Psoas muscle (tissue), 8 donors: ENCODE results near the gene KNOP1. TPM values are rescaled to one million over a fixed set of nuclear protein-coding genes. Genes with fewer than 3 reads are reported as not detected.

ENCODE experiments used
- ATAC-seq, 4 donors: fragments of 200-7000 bp; cut with Tn5 transposase; one replicate each; pipeline ENCODE4 v1.9.1; 2020; ENCODE audit warnings: moderate library complexity in 3 of 4, mild to moderate bottlenecking in 2 of 4
- DNase-seq, 2 donors: peaks; one replicate each; pipeline ENCODE4 v3.0.0-alpha.2; 2020
- H3K27ac ChIP-seq: fragments of 200-600 bp; one replicate; pipeline ENCODE4 v1.8.0; 2022
- H3K27me3 ChIP-seq, 3 donors: fragments of 200-600 bp in 1 of 3; one replicate each; pipeline versions ENCODE4 v1.6.1 to v1.8.0; 2013 to 2022; ENCODE audit warnings: low read length in 2 of 3, mild to moderate bottlenecking in 2 of 3, moderate library complexity in 1 of 3; ENCODE audit not compliant: insufficient read depth in 3 of 3
- H3K36me3 ChIP-seq, 2 donors: fragments of 200-600 bp in 1 of 2; one replicate each; pipeline versions ENCODE4 v1.6.1 to v1.8.0; 2013 to 2022; ENCODE audit warnings: low read depth in 1 of 2, mild to moderate bottlenecking in 1 of 2, moderate library complexity in 1 of 2; ENCODE audit not compliant: insufficient read depth in 1 of 2
- H3K4me1 ChIP-seq: fragments of 200-600 bp; one replicate; pipeline ENCODE4 v1.8.0; 2022
- H3K4me3 ChIP-seq: fragments of 200-600 bp; one replicate; pipeline ENCODE4 v1.8.0; 2022; ENCODE audit warnings: mild to moderate bottlenecking
- H3K9me3 ChIP-seq: fragments of 200-600 bp; one replicate; pipeline ENCODE4 v1.8.0; 2022
- CTCF ChIP-seq: fragments of 200-600 bp; IDR thresholded peaks from one replicate; pipeline ENCODE4 v1.8.0; 2022; ENCODE audit warnings: antibody characterized with exemption
- WGBS, 3 donors: extraction: QIAGEN DNeasy Blood & Tissue Kit; methylation state at CpG; one replicate each; pipeline versions ENCODE4 v1.1.6 to v1.1.7; 2013; 5-methylcytosine and 5-hydroxymethylcytosine counted together
- intact Hi-C, 2 donors: fragments of 100-400 bp; cut with DNase I; formaldehyde crosslinking; loops; one replicate each; pipeline versions ENCODE4 v1.11.0 to v1.14.2; 2022
- long read RNA-seq, 2 donors: library from polyadenylated mRNA; unstranded; transcript quantifications; one replicate each; pipeline ENCODE4 v2.0.0, GENCODE V29; 2021
- polyA plus RNA-seq, 3 donors: library from polyadenylated mRNA; stranded (reverse); fragments of 200-250 nt; gene quantifications; one replicate each; pipeline ENCODE4 v1.2.3, GENCODE V29; 2013
- total RNA-seq, 4 donors: library from RNA; stranded (reverse); fragmentation: NEBNext Ultra II Directional in 2 of 4; extraction: Animal tissue kit (Norgen Biotek cat#: 25700) in 2 of 4; gene quantifications; one replicate each; pipeline versions ENCODE4 v1.2.1 to v1.2.4, GENCODE V29; 2021 to 2023
- donor health status: healthy with polysubstance abuse.
- donor health status: DM: no; HTN: no; CAD: no; lungs with moderate emphysema.
- donor health status: Bipolar disorder and iron deficiency.
- donor health status: healthy.
- donor health status: DM: yes; HTN: yes; CAD: no.
- donor health status: DM: no; HTN: no; CAD: no.
- donor health status: DM: no; HTN: no; CAD: no.
- donor health status: DM: yes; HTN: yes; CAD: no.

The KNOP1 gene
- total RNA-seq, result 1 to 10 TPM; 5.9 to 9.7 (median 8.4) TPM
- polyA plus RNA-seq, result 10 to 100 TPM in 2 of 3 donors, 1 to 10 TPM in 1; 9.5 to 14.7 (median 11.6) TPM
- long read RNA-seq, donor 1, partial matches to known transcripts, result 2 of 2 reads
- long read RNA-seq, donor 1, other reads (novel, unspliced or antisense), result 0 of 2 reads
- long read RNA-seq, donor 2, full-length matches to known transcripts, result 3 of 13 reads
- long read RNA-seq, donor 2, partial matches to known transcripts, result 6 of 13 reads
- long read RNA-seq, donor 2, other reads (novel, unspliced or antisense), result 4 of 13 reads

GRCh38 chr16:19717741-19718623 lies at the start of gene KNOP1, which contains the start of gene IQCK:
Gene KNOP1, minus strand, starts transcription at chr16:19718227. Its CDS starts 3,192 bp downstream, at chr16:19715035.
Gene IQCK, plus strand, starts transcription at chr16:19718271. Its CDS starts 36 bp downstream, at chr16:19718307.
- peak; percentile 96 to 98 (median 98) for ATAC-seq
- WGBS, 3 donors, result 0 to 1% (median 1%) methylated on average over 70 to 88 of the region's 88 CpGs
- H3K27ac ChIP-seq, result peak within 1 kb of the TSS; percentile 85

GRCh38 chr16:19767497-19767896 lies 49.5 kb upstream of the KNOP1 start:
- no peak overlapping the region for H3K4me3 ChIP-seq
- 81 to 87% (median 85%) methylated on average over 13 of the region's 13 CpGs for WGBS, 3 donors
- no peaks in the 10 kb centered on the region for H3K9me3 ChIP-seq
- ATAC-seq, result no peak
- H3K36me3 ChIP-seq, result no peaks in the 10 kb centered on the region
- TF ChIP-seq CTCF, result no peak
- intact Hi-C loops, result no loop called here
- H3K27ac ChIP-seq, result no peak overlapping the region
- no peaks in the 10 kb centered on the region for H3K27me3 ChIP-seq
- no peaks in the 10 kb centered on the region for H3K4me1 ChIP-seq
- DNase-seq, result no peak

More at GRCh38 chr16:19717741-19718623, at the start of gene KNOP1, which contains the start of gene IQCK:
- peaks cover 12% of the 10 kb centered on the region for H3K4me1 ChIP-seq
- no peak for TF ChIP-seq CTCF
- no peaks in the 10 kb centered on the region for H3K9me3 ChIP-seq
- peaks cover 4 to 31% of the 10 kb centered on the region in 2 donors for H3K36me3 ChIP-seq
- no peaks in the 10 kb centered on the region for H3K27me3 ChIP-seq
- H3K4me3 ChIP-seq, result peak within 1 kb of the TSS; percentile 87
- intact Hi-C loops, result loop anchor here (5.0 kb wide), 3 partner anchors 89 to 164 kb away; partner anchors contain the start of gene GPRC5B (in 1 of the 2)
- peak; percentile 93 to 96 for DNase-seq

- H3K27me3 ChIP-seq, result no peaks in the 10 kb centered on the region
- DNase-seq (no peak), ATAC-seq (no peak)
- WGBS, 3 donors, result 94 to 97% (median 96%) methylated on average over 9 of the region's 9 CpGs
- no peaks in the 10 kb centered on the region for H3K9me3 ChIP-seq
- intact Hi-C loops, result no loop called here
- H3K27ac ChIP-seq, result no peak overlapping the region
- H3K4me1 ChIP-seq, result no peaks in the 10 kb centered on the region
- no peaks in the 10 kb centered on the region for H3K36me3 ChIP-seq
- no peak overlapping the region for H3K4me3 ChIP-seq
- no peak for TF ChIP-seq CTCF
These were observed 49.0 kb upstream of the KNOP1 start for GRCh38 chr16:19766988-19767387.

GRCh38 chr16:19766554-19766884 lies 48.5 kb upstream of the KNOP1 start:
- H3K36me3 ChIP-seq, result no peaks in the 10 kb centered on the region
- 91 to 93% (median 92%) methylated on average over 3 of the region's 3 CpGs for WGBS, 3 donors
- no peaks in the 10 kb centered on the region for H3K4me1 ChIP-seq
- H3K4me3 ChIP-seq, result no peak overlapping the region
- H3K27ac ChIP-seq, result no peak overlapping the region
- no peak for DNase-seq
- intact Hi-C loops, result no loop called here
- no peaks in the 10 kb centered on the region for H3K27me3 ChIP-seq
- no peak for ATAC-seq
- no peaks in the 10 kb centered on the region for H3K9me3 ChIP-seq
- no peak for TF ChIP-seq CTCF
